ENCODE measurements around the gene CELSR2.

The CELSR2 gene

DNA sequence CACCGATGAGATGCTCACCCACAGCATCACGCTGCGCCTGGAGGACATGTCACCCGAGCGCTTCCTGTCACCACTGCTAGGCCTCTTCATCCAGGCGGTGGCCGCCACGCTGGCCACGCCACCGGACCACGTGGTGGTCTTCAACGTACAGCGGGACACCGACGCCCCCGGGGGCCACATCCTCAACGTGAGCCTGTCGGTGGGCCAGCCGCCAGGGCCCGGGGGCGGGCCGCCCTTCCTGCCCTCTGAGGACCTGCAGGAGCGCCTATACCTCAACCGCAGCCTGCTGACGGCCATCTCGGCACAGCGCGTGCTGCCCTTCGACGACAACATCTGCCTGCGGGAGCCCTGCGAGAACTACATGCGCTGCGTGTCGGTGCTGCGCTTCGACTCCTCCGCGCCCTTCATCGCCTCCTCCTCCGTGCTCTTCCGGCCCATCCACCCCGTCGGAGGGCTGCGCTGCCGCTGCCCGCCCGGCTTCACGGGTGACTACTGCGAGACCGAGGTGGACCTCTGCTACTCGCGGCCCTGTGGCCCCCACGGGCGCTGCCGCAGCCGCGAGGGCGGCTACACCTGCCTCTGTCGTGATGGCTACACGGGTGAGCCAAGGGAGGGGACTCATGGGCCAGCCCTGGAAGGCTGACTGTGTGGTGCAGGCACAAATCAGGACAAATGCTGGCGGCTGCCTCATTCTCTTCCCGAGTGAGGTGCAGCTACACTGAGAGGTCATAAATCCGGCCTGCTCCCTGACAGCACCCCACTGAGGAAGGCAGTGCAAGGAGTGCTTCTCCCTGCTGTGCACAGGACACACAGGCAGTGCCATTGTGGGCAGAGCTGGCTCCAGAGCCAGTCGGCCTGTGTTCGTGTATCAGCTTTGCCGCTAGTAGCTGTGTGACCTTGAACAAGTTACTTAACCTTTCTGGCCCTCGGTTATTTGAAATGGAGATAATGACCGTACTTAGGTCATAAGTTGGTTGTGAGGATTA lies 9.4 kb downstream of the CELSR2 start:
- no peak for TF ChIP-seq GATA3 (IDR thresholded peaks at IDR 0.05; ENCODE audit: low read depth, low read length)
- TF ChIP-seq GATA2 (IDR thresholded peaks at IDR 0.05; ENCODE audit: low read depth, low read length) = no peak

DNA sequence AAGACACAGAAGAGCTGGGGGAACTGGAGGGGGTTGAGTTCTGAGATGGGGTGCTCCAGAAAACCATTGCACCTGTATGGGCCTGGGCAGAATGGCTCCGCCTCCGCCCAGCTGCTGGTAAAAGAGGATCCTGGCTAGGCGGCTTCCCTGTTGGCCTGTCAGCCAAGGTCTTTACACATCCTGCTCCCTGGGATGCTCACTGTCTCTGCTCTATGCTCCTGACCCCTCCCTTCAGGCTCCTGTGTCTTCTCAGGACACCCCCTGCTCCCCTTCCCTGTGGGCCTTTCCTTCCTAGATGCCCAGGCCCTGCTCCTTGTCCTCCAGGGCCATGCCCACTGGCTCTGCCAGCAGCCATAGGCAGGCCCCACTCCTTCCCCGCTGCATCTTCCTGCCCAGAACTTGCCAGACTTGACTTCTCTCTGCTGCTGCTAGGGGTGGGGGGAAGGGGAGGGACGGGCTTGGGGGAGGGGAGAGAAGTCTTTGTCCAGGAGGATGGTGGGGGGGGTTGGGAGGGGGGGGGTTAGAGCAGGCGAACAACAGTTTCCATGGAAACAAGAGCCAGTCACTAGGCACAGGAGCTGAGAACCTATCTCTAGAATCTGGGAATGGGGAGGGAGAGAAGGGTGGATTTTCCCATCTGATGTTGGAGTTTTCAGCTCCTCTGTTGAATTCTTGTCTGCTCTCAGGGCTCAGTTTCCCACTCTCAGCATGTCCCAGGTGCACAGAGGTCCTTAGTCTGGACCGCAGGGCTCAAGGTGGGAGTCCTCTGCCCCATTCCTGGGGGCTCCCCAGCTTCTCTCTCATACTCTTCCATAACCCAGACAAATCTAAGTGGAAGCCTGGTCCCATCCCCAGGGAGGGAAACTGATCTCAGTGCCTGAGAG lies 10.6 kb downstream of the CELSR2 start:
- TF ChIP-seq GATA2 (IDR thresholded peaks at IDR 0.05; ENCODE audit: low read depth, low read length) (peak; percentile 52), GATA3 (IDR thresholded peaks at IDR 0.05; ENCODE audit: low read depth, low read length) (no peak)

DNA sequence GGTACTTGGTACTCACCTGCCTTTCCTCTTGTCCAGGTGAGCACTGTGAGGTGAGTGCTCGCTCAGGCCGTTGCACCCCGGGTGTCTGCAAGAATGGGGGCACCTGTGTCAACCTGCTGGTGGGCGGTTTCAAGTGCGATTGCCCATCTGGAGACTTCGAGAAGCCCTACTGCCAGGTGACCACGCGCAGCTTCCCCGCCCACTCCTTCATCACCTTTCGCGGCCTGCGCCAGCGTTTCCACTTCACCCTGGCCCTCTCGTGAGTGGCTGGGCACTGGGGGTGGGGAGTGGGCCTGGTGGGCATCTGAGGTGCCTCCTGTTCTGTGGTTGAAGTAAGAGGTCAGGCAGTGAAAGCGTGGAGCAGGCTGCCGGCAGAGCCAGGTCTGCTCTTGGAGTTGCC lies 11.7 kb downstream of the CELSR2 start:
- TF ChIP-seq GATA3 (IDR thresholded peaks at IDR 0.05; ENCODE audit: low read depth, low read length) (no peak), GATA2 (IDR thresholded peaks at IDR 0.05; ENCODE audit: low read depth, low read length) (no peak)

DNA sequence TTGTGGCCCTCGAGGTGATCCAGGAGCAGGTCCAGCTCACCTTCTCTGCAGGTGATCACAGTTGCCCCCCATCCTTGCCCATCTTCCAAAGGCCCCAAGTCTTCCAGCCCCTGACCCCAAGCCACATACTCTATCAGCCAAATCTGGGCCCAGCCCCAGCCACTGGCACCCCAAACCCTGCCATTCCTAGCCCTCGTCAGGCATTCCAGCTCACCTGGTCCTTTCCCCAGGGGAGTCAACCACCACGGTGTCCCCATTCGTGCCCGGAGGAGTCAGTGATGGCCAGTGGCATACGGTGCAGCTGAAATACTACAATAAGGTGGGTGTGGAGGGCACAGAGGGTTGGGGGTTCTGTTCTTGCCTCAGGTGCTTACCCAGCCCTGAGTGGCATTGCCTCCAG lies 12.2 kb downstream of the CELSR2 start:
- no peak for TF ChIP-seq GATA3 (IDR thresholded peaks at IDR 0.05; ENCODE audit: low read depth, low read length)
- TF ChIP-seq GATA2 (IDR thresholded peaks at IDR 0.05; ENCODE audit: low read depth, low read length) = no peak

DNA sequence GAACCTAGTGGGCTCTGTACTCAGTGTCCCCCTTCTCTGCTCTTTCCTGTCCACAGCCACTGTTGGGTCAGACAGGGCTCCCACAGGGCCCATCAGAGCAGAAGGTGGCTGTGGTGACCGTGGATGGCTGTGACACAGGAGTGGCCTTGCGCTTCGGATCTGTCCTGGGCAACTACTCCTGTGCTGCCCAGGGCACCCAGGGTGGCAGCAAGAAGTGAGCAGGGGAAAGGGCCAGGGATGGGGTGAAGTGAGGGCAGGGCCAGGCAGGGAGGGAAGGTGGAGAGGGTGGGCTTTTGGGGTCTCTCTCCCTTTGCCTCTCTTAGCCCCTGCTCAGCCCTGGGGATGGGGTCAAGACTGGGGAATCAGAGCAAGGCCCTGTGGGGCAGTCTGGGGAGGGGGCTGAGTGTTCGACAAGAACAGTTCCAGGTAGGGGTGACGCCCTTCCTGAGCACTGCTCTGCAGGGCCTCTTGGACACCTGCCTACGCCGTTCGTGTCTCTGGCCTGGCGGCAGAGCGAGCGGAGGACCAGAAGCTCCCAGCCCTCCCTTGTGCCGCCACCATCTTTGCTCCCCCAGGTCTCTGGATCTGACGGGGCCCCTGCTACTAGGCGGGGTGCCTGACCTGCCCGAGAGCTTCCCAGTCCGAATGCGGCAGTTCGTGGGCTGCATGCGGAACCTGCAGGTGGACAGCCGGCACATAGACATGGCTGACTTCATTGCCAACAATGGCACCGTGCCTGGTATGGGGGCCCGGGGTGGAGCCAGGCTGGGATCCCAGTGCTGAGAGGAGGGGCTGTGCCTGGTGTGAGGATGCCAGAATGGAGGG lies 13.1 kb downstream of the CELSR2 start:
- TF ChIP-seq GATA2 (IDR thresholded peaks at IDR 0.05; ENCODE audit: low read depth, low read length) (no peak), GATA3 (IDR thresholded peaks at IDR 0.05; ENCODE audit: low read depth, low read length) (no peak)

DNA sequence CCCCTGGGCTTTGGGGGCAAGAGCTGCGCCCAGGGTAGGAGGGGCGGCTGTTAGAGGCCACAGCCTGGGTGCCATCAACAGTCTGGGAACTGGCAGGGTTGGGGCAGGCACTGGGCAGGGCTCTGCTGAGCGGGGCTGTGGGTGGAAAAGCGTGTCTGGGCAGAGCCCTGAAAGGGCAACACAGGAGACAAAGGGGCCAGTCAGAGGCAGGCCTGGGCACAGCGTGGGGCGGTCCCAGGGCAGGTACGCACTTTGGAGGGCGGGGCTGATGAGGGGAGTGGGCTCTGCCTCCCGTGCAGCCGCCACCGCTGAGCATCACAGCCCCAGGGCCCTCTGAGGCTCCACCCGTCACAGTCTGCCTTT lies 13.9 kb downstream of the CELSR2 start:
- TF ChIP-seq GATA2 (IDR thresholded peaks at IDR 0.05; ENCODE audit: low read depth, low read length) (no peak), GATA3 (IDR thresholded peaks at IDR 0.05; ENCODE audit: low read depth, low read length) (no peak)

DNA sequence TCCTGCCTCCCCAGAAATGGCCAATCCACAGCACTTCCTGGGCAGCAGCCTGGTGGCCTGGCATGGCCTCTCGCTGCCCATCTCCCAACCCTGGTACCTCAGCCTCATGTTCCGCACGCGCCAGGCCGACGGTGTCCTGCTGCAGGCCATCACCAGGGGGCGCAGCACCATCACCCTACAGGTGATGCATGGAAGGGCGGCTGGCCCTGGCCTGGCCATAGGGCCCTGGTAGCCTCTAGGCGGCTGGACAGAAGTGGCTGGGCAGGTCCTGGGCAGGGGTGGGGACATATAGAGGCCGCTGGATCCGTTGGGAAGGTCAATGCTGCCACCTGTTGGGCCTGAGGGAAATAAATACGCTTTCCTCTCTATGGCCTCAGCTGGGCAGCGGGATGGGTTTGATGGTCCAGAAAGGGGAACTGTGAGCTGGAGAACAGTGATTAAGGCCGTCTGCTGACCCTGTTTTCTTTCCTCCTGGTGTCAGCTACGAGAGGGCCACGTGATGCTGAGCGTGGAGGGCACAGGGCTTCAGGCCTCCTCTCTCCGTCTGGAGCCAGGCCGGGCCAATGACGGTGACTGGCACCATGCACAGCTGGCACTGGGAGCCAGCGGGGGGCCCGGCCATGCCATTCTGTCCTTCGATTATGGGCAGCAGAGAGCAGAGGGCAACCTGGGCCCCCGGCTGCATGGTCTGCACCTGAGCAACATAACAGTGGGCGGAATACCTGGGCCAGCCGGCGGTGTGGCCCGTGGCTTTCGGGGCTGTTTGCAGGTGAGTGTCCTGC lies 14.4 kb downstream of the CELSR2 start:
- no peak for TF ChIP-seq GATA2 (IDR thresholded peaks at IDR 0.05; ENCODE audit: low read depth, low read length)
- no peak for TF ChIP-seq GATA3 (IDR thresholded peaks at IDR 0.05; ENCODE audit: low read depth, low read length)

DNA sequence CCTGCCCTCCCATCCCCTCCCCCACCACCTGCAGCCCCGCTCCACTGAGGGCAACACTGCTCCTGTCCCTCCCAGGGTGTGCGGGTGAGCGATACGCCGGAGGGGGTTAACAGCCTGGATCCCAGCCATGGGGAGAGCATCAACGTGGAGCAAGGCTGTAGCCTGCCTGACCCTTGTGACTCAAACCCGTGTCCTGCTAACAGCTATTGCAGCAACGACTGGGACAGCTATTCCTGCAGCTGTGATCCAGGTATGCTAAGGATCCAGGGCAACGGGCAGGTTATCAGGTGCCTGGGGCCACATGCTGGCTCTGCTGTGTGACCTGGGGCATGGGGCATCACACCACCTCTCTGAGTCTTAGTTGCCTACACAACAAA lies 15.0 kb downstream of the CELSR2 start:
- TF ChIP-seq GATA2 (IDR thresholded peaks at IDR 0.05; ENCODE audit: low read depth, low read length) (no peak), GATA3 (IDR thresholded peaks at IDR 0.05; ENCODE audit: low read depth, low read length) (no peak)

DNA sequence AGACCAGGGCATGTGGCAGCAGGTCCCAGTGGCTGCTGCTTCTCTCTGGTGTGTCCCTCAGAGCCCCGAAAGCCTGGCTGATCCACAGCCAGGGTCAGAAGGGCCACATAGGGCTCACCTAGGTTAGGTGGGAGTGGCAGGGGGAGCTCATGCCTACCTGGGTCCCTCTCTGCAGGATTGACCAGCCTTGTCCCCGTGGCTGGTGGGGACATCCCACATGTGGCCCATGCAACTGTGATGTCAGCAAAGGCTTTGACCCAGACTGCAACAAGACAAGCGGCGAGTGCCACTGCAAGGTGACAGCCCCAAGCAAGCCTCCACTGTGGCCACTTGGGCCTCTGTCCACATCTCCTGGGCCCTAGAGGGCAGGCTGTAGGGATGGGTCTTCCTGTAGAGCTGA lies 15.7 kb downstream of the CELSR2 start:
- TF ChIP-seq GATA2 (IDR thresholded peaks at IDR 0.05; ENCODE audit: low read depth, low read length) (no peak), GATA3 (IDR thresholded peaks at IDR 0.05; ENCODE audit: low read depth, low read length) (no peak)

DNA sequence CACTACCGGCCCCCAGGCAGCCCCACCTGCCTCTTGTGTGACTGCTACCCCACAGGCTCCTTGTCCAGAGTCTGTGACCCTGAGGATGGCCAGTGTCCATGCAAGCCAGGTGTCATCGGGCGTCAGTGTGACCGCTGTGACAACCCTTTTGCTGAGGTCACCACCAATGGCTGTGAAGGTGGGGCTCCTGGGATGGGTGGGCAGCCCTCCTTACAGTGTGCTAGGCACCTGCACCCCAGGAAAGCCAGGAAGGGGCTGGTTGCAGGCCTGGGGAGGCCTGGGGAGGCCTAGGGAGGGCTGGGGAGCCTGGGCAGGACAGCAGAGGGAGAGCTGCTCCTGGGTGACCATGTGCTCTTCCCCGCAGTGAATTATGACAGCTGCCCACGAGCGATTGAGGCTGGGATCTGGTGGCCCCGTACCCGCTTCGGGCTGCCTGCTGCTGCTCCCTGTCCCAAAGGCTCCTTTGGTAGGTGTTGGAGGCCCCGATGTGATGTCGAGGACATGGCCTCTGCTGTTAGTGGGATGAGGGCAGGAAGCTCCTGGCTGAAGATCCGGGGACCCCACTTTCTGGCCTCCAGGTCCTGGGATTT lies 16.5 kb downstream of the CELSR2 start:
- no peak for TF ChIP-seq GATA3 (IDR thresholded peaks at IDR 0.05; ENCODE audit: low read depth, low read length)
- TF ChIP-seq GATA2 (IDR thresholded peaks at IDR 0.05; ENCODE audit: low read depth, low read length) = no peak

DNA sequence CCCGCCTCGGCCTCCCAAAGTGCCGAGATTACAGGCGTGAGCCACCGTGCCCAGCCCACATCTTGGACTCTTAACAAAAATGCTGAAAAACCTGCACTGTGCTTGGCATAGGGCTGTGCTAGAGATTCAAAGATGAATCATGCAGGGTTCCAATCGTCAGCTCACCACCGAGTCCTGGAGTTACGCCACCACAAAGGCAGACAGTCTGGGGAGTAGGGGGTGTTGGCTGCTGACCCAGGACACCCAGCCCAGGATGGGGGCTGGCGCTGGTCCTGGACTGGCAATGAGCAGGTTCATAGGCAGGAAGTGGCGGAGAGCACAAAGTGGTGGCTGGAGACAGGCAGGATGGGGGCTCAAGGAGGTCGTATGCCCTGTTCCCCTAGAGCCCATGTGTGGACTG lies 17.6 kb downstream of the CELSR2 start:
- TF ChIP-seq GATA2 (IDR thresholded peaks at IDR 0.05; ENCODE audit: low read depth, low read length) (no peak), GATA3 (IDR thresholded peaks at IDR 0.05; ENCODE audit: low read depth, low read length) (no peak)

DNA sequence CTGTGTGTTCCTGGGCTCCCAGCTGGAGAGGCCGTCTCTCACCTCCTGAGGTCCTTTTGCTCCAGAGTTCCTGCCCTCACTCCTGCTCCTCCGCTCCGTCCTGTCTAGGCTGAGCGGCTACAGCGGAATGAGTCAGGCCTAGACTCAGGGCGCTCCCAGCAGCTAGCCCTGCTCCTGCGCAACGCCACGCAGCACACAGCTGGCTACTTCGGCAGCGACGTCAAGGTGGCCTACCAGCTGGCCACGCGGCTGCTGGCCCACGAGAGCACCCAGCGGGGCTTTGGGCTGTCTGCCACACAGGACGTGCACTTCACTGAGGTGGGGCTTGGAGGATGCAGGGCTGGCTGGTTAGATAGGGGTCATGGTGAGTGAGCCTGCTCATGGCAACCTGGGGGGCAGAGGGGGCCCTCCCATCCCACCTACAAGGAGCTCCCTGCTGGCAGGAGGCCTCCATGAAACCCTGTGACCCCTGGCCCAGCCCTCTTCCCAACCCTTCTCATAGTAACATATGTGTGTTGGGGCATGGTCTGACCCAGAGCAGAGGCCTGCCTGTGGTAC lies 18.5 kb downstream of the CELSR2 start:
- TF ChIP-seq GATA3 (IDR thresholded peaks at IDR 0.05; ENCODE audit: low read depth, low read length) (no peak), GATA2 (IDR thresholded peaks at IDR 0.05; ENCODE audit: low read depth, low read length) (no peak)
